SK-N-SH (cell line): ENCODE measurements around the gene SERPINA12. TPM values are rescaled to one million over a fixed set of nuclear protein-coding genes. Genes with fewer than 3 reads are reported as not detected.

Source experiments
- CTCF ChIA-PET: fragments of 300-600, 350-600 bp; formaldehyde crosslinking; extraction: SDS; loops from one replicate; lab custom pipeline; 2021; lab: Yijun Ruan, JAX
- POLR2A ChIA-PET: fragments of 350-600 bp; sonication (Branson Sonifier 250); formaldehyde crosslinking; extraction: SDS; loops from one replicate; lab custom pipeline; 2020; ENCODE audit warnings: antibody characterized with exemption, inconsistent platforms; lab: Yijun Ruan, JAX
- DNase-seq: peaks from one replicate; pipeline ENCODE4 v3.0.0; 2012
- H2AFZ ChIP-seq: fragments of 200-600 bp; sonication (generic); 2 replicates; pipeline ENCODE4 v1.8.1; 2016; ENCODE audit warnings: antibody characterized with exemption, mild to moderate bottlenecking, low read depth
- H3F3A ChIP-seq: fragments of 200-600 bp; sonication (generic); replicated peaks from 2 replicates; pipeline ENCODE3; 2016; ENCODE audit warnings: antibody characterized with exemption, mild to moderate bottlenecking; ENCODE audit not compliant: insufficient read depth
- H3K27ac ChIP-seq, 2 experiments: fragments of 200-500 bp in 1 of 2; fragments of 200-600 bp in 1 of 2; sonication (Bioruptor generic) in 1 of 2; sonication (generic), shearing (Covaris generic) in 1 of 2; 2 replicates each; pipeline versions ENCODE4 v1.5.1 to v1.6.1; 2014 to 2016; ENCODE audit warnings: low read depth in 2 of 2, inconsistent platforms in 1 of 2, low read length in 1 of 2, mild to moderate bottlenecking in 1 of 2, mixed read lengths in 1 of 2
- H3K27me3 ChIP-seq: fragments of 200-600 bp; sonication (generic), shearing (Covaris generic); 2 replicates; pipeline ENCODE4 v1.6.1; 2016; ENCODE audit warnings: mixed run types; ENCODE audit not compliant: insufficient read depth
- H3K36me3 ChIP-seq, 2 experiments: fragments of 200-500 bp in 1 of 2; fragments of 200-600 bp in 1 of 2; sonication (Bioruptor generic) in 1 of 2; sonication (generic) in 1 of 2; replicated peaks in 1 of 2; 2 replicates each; pipeline versions ENCODE3 to v1.5.1; 2014 to 2016; ENCODE audit warnings: low read length in 1 of 2, mild to moderate bottlenecking in 1 of 2; ENCODE audit not compliant: insufficient read depth in 2 of 2, control insufficient read depth in 1 of 2
- H3K4me1 ChIP-seq, 2 experiments: fragments of 200-500 bp in 1 of 2; fragments of 200-600 bp in 1 of 2; sonication (Bioruptor generic) in 1 of 2; sonication (generic), shearing (Covaris generic) in 1 of 2; 2 replicates each; pipeline versions ENCODE4 v1.5.1 to v1.6.1; 2014 to 2016; ENCODE audit warnings: low read depth in 1 of 2, low read length in 1 of 2, mixed run types in 1 of 2; ENCODE audit not compliant: insufficient read depth in 2 of 2, control insufficient read depth in 1 of 2
- H3K4me2 ChIP-seq: fragments of 200-600 bp; sonication (generic), shearing (Covaris generic); 2 replicates; pipeline ENCODE4 v1.6.1; 2017; ENCODE audit warnings: mixed run types
- H3K4me3 ChIP-seq, 2 experiments: fragments of 200-500 bp in 1 of 2; fragments of 200-600 bp in 1 of 2; sonication (Bioruptor generic) in 1 of 2; sonication (generic), shearing (Covaris generic) in 1 of 2; 2 replicates each; pipeline versions ENCODE4 v1.5.1 to v1.8.1; 2014 to 2016; ENCODE audit warnings: low read depth in 2 of 2, inconsistent platforms in 1 of 2, low read length in 1 of 2, mild to moderate bottlenecking in 1 of 2, mixed read lengths in 1 of 2, moderate library complexity in 1 of 2
- H3K79me2 ChIP-seq: fragments of 200-600 bp; sonication (generic); 2 replicates; pipeline ENCODE4 v1.8.1; 2017; ENCODE audit warnings: mild to moderate bottlenecking; ENCODE audit not compliant: insufficient read depth
- H3K9ac ChIP-seq: fragments of 200-600 bp; sonication (generic); 2 replicates; pipeline ENCODE4 v1.6.1; 2017; ENCODE audit warnings: mixed run types
- H3K9me2 ChIP-seq: fragments of 200-600 bp; sonication (generic); 2 replicates; pipeline ENCODE4 v1.6.1; 2017; ENCODE audit warnings: mixed run types
- H3K9me3 ChIP-seq: fragments of 200-600 bp; sonication (generic); 2 replicates; pipeline ENCODE4 v1.6.1; 2017; ENCODE audit warnings: mixed run types, mild to moderate bottlenecking, moderate library complexity
- H4K20me1 ChIP-seq: fragments of 200-600 bp; sonication (generic); 2 replicates; pipeline ENCODE4 v1.6.1; 2017; ENCODE audit warnings: mild to moderate bottlenecking, mixed run types; ENCODE audit not compliant: insufficient read depth
- CHD2 ChIP-seq: fragments of 150-350 bp; IDR thresholded peaks from 2 replicates; pipeline ENCODE4 v1.6.1; 2018; ENCODE audit warnings: low read length; ENCODE audit not compliant: partially characterized antibody
- EZH2phosphoT487 ChIP-seq: fragments of 200-600 bp; sonication (generic); IDR thresholded peaks from 2 replicates; pipeline ENCODE4 v1.6.1; 2017; ENCODE audit warnings: low read depth, mixed run types, mild to moderate bottlenecking, antibody characterized with exemption, moderate library complexity, borderline replicate concordance
- FOXJ3 ChIP-seq: sonication (generic); formaldehyde crosslinking; IDR thresholded peaks from 2 replicates; pipeline ENCODE4 v1.5.1; 2020; ENCODE audit warnings: mild to moderate bottlenecking, missing genetic modification reagents
- FOXM1 ChIP-seq: IDR thresholded peaks from 2 replicates; pipeline ENCODE4 v1.4.0; 2012; ENCODE audit warnings: low read depth, mild to moderate bottlenecking
- GABPA ChIP-seq: IDR thresholded peaks from 2 replicates; pipeline ENCODE4 v1.4.0; 2012; ENCODE audit warnings: low read depth, mild to moderate bottlenecking
- GATA2 ChIP-seq: sonication (generic); formaldehyde crosslinking; IDR thresholded peaks from 2 replicates; pipeline ENCODE4 v1.5.0; 2020; ENCODE audit warnings: mild to moderate bottlenecking, missing genetic modification reagents
- MEF2A ChIP-seq: IDR thresholded peaks from 2 replicates; pipeline ENCODE4 v1.4.0; 2012; ENCODE audit warnings: low read depth, borderline replicate concordance
- NFIC ChIP-seq: IDR thresholded peaks from 2 replicates; pipeline ENCODE4 v1.4.0; 2012; ENCODE audit warnings: borderline replicate concordance
- NRF1 ChIP-seq: IDR thresholded peaks from 2 replicates; pipeline ENCODE4 v1.6.1; 2012; ENCODE audit warnings: low read depth, mild to moderate bottlenecking, low read length
- RCOR1 ChIP-seq: fragments of 150-350 bp; IDR thresholded peaks from 2 replicates; pipeline ENCODE4 v1.6.1; 2017; ENCODE audit warnings: antibody characterized with exemption, low read length
- RXRA ChIP-seq: IDR thresholded peaks from 2 replicates; pipeline ENCODE4 v1.4.0; 2012; ENCODE audit warnings: low read depth, mild to moderate bottlenecking, borderline replicate concordance
- SIN3A ChIP-seq: IDR thresholded peaks from 2 replicates; pipeline ENCODE4 v1.6.1; 2012; ENCODE audit warnings: low read depth, mild to moderate bottlenecking, low read length, moderate library complexity, borderline replicate concordance
- TAF1 ChIP-seq: IDR thresholded peaks from 2 replicates; pipeline ENCODE4 v1.6.1; 2012; ENCODE audit warnings: low read depth, mild to moderate bottlenecking, low read length, moderate library complexity, borderline replicate concordance
- TCF12 ChIP-seq: IDR thresholded peaks from 2 replicates; pipeline ENCODE4 v1.4.0; 2012
- WGBS: methylation state at CpG from one replicate; pipeline ENCODE4 v1.1.6; 2017; ENCODE audit warnings: low lambda C conversion rate; 5-methylcytosine and 5-hydroxymethylcytosine counted together
- polyA plus RNA-seq, 3 experiments: library from polyadenylated mRNA; depleted of rRNA; stranded (reverse); fragments of >200 nt; gene quantifications; 2 replicates each; pipeline ENCODE4 v1.2.3, GENCODE V29; 2012
- TF ChIP-seq, protein P1 (sequence below): IDR thresholded peaks from 2 replicates; pipeline ENCODE4 v1.4.0; 2012; ENCODE audit warnings: low read depth
- TF ChIP-seq, protein P2 (sequence below): IDR thresholded peaks from 2 replicates; pipeline ENCODE4 v1.4.0; 2012; ENCODE audit warnings: low read depth, borderline replicate concordance
- TF ChIP-seq, protein P3 (sequence below): fragments of 150-350 bp; IDR thresholded peaks from 2 replicates; pipeline ENCODE4 v1.6.1; 2017; ENCODE audit warnings: antibody characterized with exemption, low read length, low read depth, borderline replicate concordance

The SERPINA12 gene
- polyA plus RNA-seq, 1 of the 3 experiments (the other 2 are of a cell fraction) = not detected

DNA sequence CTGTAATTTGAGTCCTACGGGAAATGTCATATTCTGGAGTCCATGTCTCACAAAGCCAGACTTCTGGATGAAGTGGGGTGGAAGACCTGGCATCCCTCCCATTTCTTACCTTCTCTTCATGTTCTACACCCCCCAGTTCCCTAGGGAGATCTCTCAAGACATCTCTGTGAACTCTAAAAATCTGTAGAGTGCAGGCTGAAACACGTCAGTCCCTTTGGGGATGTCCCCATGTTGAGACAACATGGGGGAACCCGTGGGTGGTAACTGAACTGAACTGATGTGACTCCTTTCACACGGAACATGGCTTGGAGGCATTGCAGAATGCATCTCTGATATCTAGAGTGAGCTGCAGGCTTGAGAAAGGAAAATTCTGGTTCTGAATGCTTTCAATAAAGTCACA lies 15.2 kb downstream of the SERPINA12 start:
- 6% methylated on average over 4 of the region's 4 CpGs for WGBS
- Histone ChIP-seq H3K4me2 (no peak overlapping the region), H3K9me2 (no peaks in the 10 kb centered on the region), H3K9me3 (no peaks in the 10 kb centered on the region), H3K9ac (no peak overlapping the region), H3K79me2 (no peaks in the 10 kb centered on the region)
- POLR2A ChIA-PET = no interaction called here
- CTCF ChIA-PET = interaction anchor here (2.7 kb wide), 1 partner anchor 8 kb away, joined by 15 read pairs; no protein-coding TSS in a partner anchor
- TF ChIP-seq, protein P1, sequence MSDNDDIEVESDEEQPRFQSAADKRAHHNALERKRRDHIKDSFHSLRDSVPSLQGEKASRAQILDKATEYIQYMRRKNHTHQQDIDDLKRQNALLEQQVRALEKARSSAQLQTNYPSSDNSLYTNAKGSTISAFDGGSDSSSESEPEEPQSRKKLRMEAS = no peak
- TF ChIP-seq SIN3A = no peak
- no peak for TF ChIP-seq CHD2
- TF ChIP-seq NRF1 = no peak
- TF ChIP-seq FOXM1 = no peak
- no peak for TF ChIP-seq RCOR1
- TF ChIP-seq FOXJ3 = no peak
- TF ChIP-seq GATA2 = no peak
- no peak for TF ChIP-seq GABPA
- no peak for TF ChIP-seq MEF2A
- TF ChIP-seq TCF12 = no peak
- no peak for TF ChIP-seq NFIC
- TF ChIP-seq, protein P2, sequence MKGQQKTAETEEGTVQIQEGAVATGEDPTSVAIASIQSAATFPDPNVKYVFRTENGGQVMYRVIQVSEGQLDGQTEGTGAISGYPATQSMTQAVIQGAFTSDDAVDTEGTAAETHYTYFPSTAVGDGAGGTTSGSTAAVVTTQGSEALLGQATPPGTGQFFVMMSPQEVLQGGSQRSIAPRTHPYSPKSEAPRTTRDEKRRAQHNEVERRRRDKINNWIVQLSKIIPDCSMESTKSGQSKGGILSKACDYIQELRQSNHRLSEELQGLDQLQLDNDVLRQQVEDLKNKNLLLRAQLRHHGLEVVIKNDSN = no peak
- TF ChIP-seq, protein P3, sequence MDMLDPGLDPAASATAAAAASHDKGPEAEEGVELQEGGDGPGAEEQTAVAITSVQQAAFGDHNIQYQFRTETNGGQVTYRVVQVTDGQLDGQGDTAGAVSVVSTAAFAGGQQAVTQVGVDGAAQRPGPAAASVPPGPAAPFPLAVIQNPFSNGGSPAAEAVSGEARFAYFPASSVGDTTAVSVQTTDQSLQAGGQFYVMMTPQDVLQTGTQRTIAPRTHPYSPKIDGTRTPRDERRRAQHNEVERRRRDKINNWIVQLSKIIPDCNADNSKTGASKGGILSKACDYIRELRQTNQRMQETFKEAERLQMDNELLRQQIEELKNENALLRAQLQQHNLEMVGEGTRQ = no peak
- no peak for TF ChIP-seq RXRA
- TF ChIP-seq, all 33 proteins: peak for 0
- Histone ChIP-seq H3K36me3 (no peaks in the 10 kb centered on the region), H3K4me3 (no peak overlapping the region), H3K27ac (no peak overlapping the region), H3F3A (no peaks in the 10 kb centered on the region), H2AFZ (no peak overlapping the region), H3K27me3 (peaks cover 42% of the 10 kb centered on the region; the same call in 1 of the 2 replicates), H4K20me1 (no peaks in the 10 kb centered on the region), H3K4me1 (no peaks in the 10 kb centered on the region)
- no peak for DNase-seq

DNA sequence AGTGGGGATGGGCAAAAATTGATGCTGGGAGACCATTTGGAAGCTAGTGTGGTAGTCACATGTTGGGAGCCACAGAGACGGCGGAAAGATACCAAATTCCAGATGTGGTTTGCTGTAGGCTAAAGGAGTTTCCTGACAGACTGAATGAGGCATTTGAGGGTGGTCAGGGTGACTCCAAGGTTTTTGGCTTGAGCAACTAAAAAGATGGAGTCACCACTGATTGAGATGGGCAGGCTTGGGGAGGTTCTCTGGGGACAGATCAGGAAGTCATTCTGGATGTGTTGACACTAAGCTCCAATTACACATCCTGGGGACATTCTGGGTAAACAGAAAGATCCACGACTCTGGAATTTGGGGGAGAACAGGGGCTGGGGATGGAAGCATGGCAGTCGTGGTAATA lies 17.8 kb downstream of the SERPINA12 start:
- ChIA-PET POLR2A (no interaction called here), CTCF (interaction anchor here (0.9 to 2.0 kb wide), 3 partner anchors 12 to 157 kb away, joined by 3 to 5 read pairs (median 3); partner anchors contain the start of gene SERPINA12)
- H3K9me2 ChIP-seq = no peaks in the 10 kb centered on the region
- no peak overlapping the region for H3K4me2 ChIP-seq
- H3K9ac ChIP-seq = no peak overlapping the region
- no peaks in the 10 kb centered on the region for H4K20me1 ChIP-seq
- no peaks in the 10 kb centered on the region for H3K36me3 ChIP-seq
- no peaks in the 10 kb centered on the region for H3K4me1 ChIP-seq
- no peak for DNase-seq
- H3K79me2 ChIP-seq = no peaks in the 10 kb centered on the region
- peaks cover 27% of the 10 kb centered on the region; the same call in 1 of the 2 replicates for H3K27me3 ChIP-seq
- WGBS = 37% methylated on average over 4 of the region's 4 CpGs
- no peak overlapping the region for H2AFZ ChIP-seq
- no peak for TF ChIP-seq TAF1
- no peak for TF ChIP-seq EZH2phosphoT487
- no peak for TF ChIP-seq RXRA
- H3K9me3 ChIP-seq = no peaks in the 10 kb centered on the region
- H3K27ac ChIP-seq = no peak overlapping the region
- H3K4me3 ChIP-seq = no peak overlapping the region
- H3F3A ChIP-seq = no peaks in the 10 kb centered on the region
